Activated CD4-positive, alpha-beta T cell treated with anti-CD3 and anti-CD28 coated beads, Interleukin-2, amount 50 U/mL, for 16 hours (primary cell): ENCODE data around the gene UCK1.

Source experiments
- DNase-seq: peaks from one replicate; pipeline ENCODE4 v3.0.0-alpha.2; 2020

UCK1 gene

GRCh38 chr9:131530920-131531832 lies at the start of gene UCK1:
UCK1 (minus strand) TSS chr9:131531263; CDS start chr9:131531174, 89 bp downstream.
- peak; percentile 78 for DNase-seq

- no peak for DNase-seq
These were observed 49.3 kb upstream of the UCK1 start for GRCh38 chr9:131580358-131580757.

GRCh38 chr9:131579789-131580211 lies 48.7 kb upstream of the UCK1 start:
- DNase-seq, result no peak

GRCh38 chr9:131578731-131579504 lies 47.9 kb upstream of the UCK1 start:
- peak; percentile 25 for DNase-seq

- no peak for DNase-seq
These were observed 47.0 kb upstream of the UCK1 start for GRCh38 chr9:131578021-131578420.

- DNase-seq, result no peak
These were observed 46.2 kb upstream of the UCK1 start for GRCh38 chr9:131577005-131578000.

GRCh38 chr9:131575946-131576853 lies 45.1 kb upstream of the UCK1 start:
- no peak for DNase-seq

- no peak for DNase-seq
These were observed 43.9 kb upstream of the UCK1 start for GRCh38 chr9:131574730-131575640.

GRCh38 chr9:131567910-131568309 lies 36.8 kb upstream of the UCK1 start:
- DNase-seq, result no peak

GRCh38 chr9:131566158-131566557 lies 35.1 kb upstream of the UCK1 start:
- DNase-seq, result no peak

GRCh38 chr9:131565369-131565768 lies 34.3 kb upstream of the UCK1 start:
- peak; percentile 21 for DNase-seq

GRCh38 chr9:131562032-131562959 lies 31.2 kb upstream of the UCK1 start:
- no peak for DNase-seq

GRCh38 chr9:131559421-131560000 lies 28.4 kb upstream of the UCK1 start:
- no peak for DNase-seq

GRCh38 chr9:131557855-131558548 lies 26.9 kb upstream of the UCK1 start:
- DNase-seq, result no peak

- no peak for DNase-seq
These were observed 25.0 kb upstream of the UCK1 start for GRCh38 chr9:131555841-131556673.

GRCh38 chr9:131554843-131555351 lies 23.8 kb upstream of the UCK1 start:
- DNase-seq, result no peak
